Mononuclear cell (primary cell): ENCODE results near the gene VWCE. TPM values are rescaled to one million over a fixed set of nuclear protein-coding genes. Genes with fewer than 3 reads are reported as not detected.

Source experiments
- H3K27me3 ChIP-seq: 2 replicates; pipeline ENCODE4 v1.6.0; 2011; ENCODE audit warnings: low read length, control low read depth; ENCODE audit not compliant: insufficient read depth
- H3K4me1 ChIP-seq: 2 replicates; pipeline ENCODE4 v1.5.1; 2011; ENCODE audit warnings: mild to moderate bottlenecking, low read length, control low read depth; ENCODE audit not compliant: insufficient read depth
- H3K4me3 ChIP-seq: 2 replicates; pipeline ENCODE4 v1.5.1; 2011; ENCODE audit warnings: mild to moderate bottlenecking, low read length, moderate library complexity
- H3K9me3 ChIP-seq: 2 replicates; pipeline ENCODE4 v1.5.1; 2011; ENCODE audit warnings: low read depth, mild to moderate bottlenecking, control low read depth, low read length
- total RNA-seq: library from RNA; depleted of rRNA; stranded (reverse); fragments of >200 nt; gene quantifications from one replicate; pipeline ENCODE4 v1.2.3, GENCODE V29; 2012

VWCE gene
- total RNA-seq, 1 donor, result 0.52 TPM

DNA sequence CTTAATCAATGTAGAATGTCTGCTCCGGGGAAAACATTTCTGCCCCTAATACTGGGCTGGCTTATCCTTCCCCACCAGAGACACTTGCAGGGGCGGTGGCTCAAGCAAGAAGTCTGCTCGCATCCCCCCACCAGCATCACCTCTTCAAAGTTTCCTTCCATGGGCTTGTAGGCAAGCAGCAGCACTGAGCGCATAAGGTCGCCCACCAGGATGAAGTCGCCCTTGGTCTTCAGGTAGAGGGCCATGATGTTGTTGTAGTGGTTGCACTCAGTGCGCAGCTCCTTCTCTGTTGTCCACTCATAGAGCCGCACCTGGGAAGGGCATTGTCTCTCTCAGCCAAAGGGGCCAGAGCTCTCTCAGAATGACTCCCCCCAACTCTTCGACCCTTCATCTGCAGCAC lies 8.6 kb upstream of the VWCE start:
- Histone ChIP-seq H3K27me3 (no peaks in the 10 kb centered on the region), H3K4me1 (no peaks in the 10 kb centered on the region), H3K4me3 (no peak overlapping the region), H3K9me3 (no peaks in the 10 kb centered on the region)

DNA sequence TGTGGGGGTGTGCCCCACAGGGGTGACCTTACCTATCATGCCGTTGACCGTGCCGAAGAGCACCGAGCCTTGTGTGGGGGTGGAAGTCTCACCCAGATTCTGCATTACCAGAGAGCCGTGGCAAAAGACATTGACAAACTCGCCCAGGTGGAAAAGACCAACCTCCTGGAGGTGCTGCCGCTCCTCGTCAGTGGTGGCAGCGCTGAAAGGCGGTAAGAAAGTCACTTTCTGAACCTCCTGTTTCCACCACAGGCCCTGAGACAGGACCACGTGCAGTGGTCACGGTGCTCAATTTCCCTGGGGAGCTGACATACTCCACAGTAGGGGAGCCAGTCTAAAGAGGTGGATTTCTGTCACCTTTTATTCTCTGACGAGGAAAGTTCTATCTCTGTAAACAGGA lies 7.4 kb upstream of the VWCE start:
- no peaks in the 10 kb centered on the region for H3K4me1 ChIP-seq
- H3K4me3 ChIP-seq, result no peak overlapping the region
- no peaks in the 10 kb centered on the region for H3K27me3 ChIP-seq
- H3K9me3 ChIP-seq, result no peaks in the 10 kb centered on the region

DNA sequence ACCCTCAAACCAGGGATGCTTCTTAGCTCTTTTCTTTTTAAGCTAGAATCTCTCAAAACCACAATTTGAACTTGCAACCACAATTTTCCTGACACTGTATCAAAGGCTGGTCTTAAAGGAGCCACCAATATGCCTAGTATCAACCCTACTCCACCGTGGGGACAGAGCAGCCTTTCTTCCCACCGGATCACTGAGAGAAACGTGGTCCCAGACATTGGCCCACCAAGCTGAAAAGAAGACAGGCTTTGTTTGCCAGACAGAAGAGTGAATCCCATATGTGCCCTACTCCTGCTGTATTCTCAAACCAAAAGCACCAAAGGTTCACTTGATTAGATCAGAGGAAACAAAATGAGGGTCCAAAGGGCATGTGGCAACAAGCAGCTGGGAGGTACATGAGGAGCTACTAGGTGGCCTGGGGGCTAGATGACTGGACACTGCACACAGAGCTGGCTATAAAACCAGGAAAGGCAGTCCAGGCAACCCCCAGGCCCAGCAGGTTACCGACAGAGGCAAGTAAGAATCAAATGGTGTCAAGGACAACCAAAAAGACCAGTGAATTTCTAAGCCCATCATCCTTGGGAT lies 3.6 kb upstream of the VWCE start:
- peaks cover 20% of the 10 kb centered on the region for H3K4me1 ChIP-seq
- H3K4me3 ChIP-seq, result no peak overlapping the region
- no peaks in the 10 kb centered on the region for H3K9me3 ChIP-seq
- H3K27me3 ChIP-seq, result peaks cover 13% of the 10 kb centered on the region

DNA sequence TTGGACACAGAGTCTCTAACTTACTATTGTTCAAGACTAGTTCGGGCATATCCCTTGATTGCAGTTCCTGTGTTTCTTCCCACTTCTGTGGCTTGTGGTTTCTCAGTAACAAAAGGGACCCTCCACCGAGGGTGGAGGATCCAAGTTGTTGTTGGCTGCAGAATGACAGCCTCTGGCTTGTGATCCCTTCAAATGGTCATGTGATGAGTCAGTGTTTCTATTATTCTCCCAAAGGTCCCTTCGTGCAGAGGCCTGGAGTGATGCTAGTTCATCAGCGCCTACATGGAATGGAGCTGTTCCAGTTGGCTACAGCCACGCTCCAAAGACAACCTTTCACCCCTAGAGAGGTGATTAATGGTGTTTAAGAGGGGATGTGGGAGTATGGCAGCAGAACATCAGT lies 2.6 kb upstream of the VWCE start:
- Histone ChIP-seq H3K4me3 (no peak overlapping the region), H3K4me1 (peaks cover 24% of the 10 kb centered on the region), H3K9me3 (no peaks in the 10 kb centered on the region), H3K27me3 (peaks cover 18% of the 10 kb centered on the region)

DNA sequence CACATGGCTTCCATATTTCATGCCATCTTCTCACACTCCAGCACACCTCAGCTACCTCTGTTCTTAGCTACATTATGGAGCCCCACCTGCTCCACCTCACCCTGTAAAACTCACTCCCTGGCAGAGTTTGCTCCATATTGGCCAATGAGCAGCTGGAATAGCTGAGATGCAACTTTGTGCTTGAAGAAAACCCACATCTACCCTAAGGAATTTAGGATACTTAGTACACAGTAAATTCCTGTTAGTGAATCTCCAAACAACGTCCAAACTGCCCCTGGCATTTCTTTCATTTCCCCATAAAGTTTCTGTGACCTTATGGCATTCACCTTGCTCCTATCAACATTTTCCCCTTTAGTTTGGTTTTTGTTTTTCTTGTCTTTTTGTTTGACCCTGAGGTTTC lies 2.2 kb upstream of the VWCE start:
- no peaks in the 10 kb centered on the region for H3K9me3 ChIP-seq
- peaks cover 18% of the 10 kb centered on the region for H3K27me3 ChIP-seq
- H3K4me1 ChIP-seq, result peaks cover 24% of the 10 kb centered on the region
- no peak overlapping the region for H3K4me3 ChIP-seq

DNA sequence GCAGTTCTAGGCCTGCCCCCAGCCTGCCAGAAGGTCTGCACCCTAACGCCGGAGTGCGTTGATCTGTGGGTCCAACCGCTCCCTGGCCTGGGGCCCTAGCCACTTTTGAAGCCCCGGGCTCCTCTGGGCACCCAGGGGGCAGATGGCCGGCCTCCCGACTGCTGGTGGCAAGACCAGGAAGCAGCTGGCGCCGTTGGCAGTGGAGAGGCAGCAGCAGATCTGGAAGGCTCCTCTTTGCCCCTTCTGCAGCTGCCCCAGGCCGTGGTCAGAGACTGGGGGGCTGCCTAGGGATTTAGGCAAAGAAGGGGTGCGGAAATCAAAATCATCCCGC lies 445 bp upstream of the VWCE start:
- peaks cover 24% of the 10 kb centered on the region for H3K4me1 ChIP-seq
- H3K4me3 ChIP-seq, result no peak overlapping the region
- H3K27me3 ChIP-seq, result peaks cover 18% of the 10 kb centered on the region
- H3K9me3 ChIP-seq, result no peaks in the 10 kb centered on the region

DNA sequence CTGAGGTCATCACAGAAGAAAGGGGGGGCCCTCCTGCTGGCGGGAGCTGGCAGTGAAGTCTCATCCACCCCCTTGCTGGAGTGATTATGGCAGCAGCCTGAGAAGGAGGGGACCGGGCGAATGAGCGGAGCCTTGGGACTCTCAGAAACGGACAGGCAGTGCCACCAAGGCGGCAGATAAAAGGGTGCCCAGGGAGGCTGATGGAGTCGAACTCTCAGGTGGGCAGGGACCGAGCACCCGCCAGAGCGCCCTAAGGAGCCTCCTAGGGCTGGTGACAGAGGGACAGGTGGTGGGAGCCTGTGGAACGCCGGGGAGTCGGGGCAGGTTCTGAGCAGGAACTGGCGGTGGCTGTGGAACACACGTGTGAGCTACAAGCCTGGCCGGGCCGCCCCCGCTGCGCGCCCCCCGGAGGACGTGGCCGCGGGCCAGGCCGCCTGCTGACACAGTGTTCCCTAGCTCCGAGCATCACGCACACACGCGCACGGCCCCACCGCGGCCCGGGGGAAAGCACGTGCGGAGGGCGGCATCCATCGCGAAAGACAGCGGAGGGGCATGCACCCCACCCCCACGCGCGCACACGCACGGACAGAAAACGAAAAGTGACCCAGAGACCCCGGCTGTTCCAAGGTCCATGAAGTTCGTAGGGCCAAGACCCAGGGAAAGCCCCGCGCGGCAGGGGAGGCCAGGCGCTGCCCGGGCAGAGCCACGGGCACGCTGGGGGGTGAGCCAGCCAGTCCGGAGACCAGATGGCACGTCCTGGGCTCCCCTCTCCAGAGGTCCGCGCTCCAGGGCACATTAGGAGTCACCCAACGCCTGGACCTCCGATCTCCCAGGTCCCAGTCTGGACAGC lies 1.0 kb downstream of the VWCE start:
- no peaks in the 10 kb centered on the region for H3K9me3 ChIP-seq
- no peak overlapping the region for H3K4me3 ChIP-seq

DNA sequence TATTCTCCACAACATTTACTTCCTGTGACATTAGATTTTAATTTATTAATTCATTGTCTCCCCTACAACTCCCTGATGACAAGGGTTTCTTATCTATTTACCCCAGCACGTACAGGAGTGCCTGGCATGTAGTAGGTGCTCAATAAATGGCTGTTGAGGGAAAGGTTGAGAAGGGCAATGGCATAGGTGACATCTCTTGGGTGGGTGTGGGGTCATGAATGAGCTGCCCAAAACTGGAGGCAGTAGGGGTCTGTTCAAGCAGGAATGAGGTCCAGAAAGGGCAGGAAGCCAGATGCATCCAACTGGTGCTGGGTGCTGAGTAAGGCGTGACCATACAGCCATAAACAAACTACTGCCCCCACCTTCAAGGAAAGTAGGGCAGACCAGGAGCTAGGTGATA lies 2.8 kb downstream of the VWCE start:
- no peaks in the 10 kb centered on the region for H3K9me3 ChIP-seq
- no peak overlapping the region for H3K4me3 ChIP-seq
- H3K27me3 ChIP-seq, result peaks cover 18% of the 10 kb centered on the region
- peaks cover 24% of the 10 kb centered on the region for H3K4me1 ChIP-seq

More for the DNA sequence above, 1.0 kb downstream of the VWCE start:
- peaks cover 18% of the 10 kb centered on the region for H3K27me3 ChIP-seq
- peaks cover 24% of the 10 kb centered on the region for H3K4me1 ChIP-seq

DNA sequence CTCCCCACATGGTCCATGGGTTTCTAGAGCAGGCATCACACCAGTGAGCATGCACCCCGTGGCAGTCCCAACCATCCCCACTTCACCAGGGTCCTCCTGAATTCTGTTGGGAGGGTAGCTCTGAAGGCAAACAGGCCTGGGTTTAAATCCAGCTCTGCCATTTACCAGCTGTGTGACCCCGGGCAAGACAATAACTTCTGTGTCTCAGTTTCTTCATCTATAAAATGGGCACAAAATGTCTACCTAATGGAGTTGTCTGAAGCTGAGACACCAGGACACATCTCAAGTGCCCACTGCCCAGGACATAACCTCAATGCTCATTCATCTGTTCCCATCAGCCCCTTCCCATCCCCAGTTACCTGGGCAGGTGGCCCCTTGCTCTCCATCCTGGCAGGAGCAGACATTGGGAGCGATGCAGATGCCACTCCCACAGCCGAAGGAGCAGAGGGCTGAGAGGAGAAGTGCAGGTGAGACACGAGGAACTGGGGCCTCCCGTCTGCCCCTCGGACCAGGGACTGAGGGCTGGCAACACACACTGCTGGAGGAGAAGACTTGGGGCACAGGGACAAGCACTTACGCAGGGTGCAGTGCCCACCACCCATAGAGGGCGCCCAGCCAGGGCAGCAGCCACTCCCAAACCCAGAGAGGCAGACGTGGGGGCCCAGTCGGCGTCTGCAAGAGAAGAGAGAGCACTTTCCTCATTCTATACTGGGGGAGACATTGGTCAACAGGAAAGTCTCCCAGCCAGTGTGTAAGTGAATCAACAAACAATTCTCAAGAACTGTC lies 4.0 kb downstream of the VWCE start:
- no peaks in the 10 kb centered on the region for H3K9me3 ChIP-seq

DNA sequence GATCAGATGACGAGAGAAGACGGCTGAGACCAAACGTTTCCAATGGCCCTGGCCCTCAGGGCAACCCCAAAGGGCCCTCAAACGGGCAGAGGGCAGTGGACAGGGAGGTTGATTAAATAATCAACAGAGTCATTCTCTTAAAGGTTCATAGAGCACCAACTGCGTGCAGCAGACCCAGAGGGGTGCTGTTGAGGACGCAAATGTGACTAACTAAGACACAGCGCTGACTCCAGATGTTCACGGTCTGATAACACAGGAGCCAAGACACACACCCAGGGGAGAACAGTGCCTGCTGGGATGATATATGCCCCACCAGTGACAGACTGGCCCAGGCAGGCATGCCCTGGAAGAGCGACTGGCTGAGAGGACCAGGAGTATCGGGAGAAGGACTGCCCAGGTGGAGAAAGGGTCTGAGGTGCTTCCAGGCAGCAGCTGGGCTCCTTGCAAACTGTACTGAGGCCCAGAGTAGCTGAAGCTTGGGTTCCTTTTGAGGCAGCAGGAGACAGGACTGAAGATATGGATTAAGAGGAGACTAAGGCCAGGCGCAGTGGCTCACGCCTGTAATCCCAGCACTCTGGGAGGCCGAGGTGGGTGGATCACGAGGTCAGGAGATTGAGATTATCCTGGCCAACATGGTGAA lies 7.7 kb downstream of the VWCE start:
- no peak overlapping the region for H3K4me3 ChIP-seq
- H3K27me3 ChIP-seq, result no peaks in the 10 kb centered on the region
- H3K9me3 ChIP-seq, result no peaks in the 10 kb centered on the region
- no peaks in the 10 kb centered on the region for H3K4me1 ChIP-seq

More for the DNA sequence above, 4.0 kb downstream of the VWCE start:
- Histone ChIP-seq H3K4me3 (no peak overlapping the region), H3K27me3 (peaks cover 18% of the 10 kb centered on the region), H3K4me1 (peaks cover 24% of the 10 kb centered on the region)

DNA sequence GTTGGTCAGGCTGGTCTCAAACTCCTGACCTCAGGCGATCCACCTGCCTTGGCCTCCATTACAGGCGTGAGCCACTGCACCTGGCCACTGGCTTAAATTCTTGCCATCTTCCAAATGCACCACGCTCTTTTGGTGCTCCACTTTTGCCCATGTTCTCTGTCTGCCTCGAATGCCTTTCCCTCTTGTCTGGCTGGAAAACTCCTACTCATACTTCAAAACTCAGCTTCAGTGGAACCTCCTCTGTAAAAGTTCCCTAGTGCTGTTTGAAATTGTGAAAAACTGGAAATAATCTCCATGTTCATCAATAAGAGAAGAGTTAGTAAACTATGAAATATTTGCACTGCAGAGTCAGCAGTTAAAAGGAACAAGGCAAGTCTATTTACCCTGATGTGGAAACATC lies 11.5 kb downstream of the VWCE start:
- Histone ChIP-seq H3K27me3 (no peaks in the 10 kb centered on the region), H3K4me3 (no peak overlapping the region), H3K4me1 (no peaks in the 10 kb centered on the region), H3K9me3 (no peaks in the 10 kb centered on the region)

DNA sequence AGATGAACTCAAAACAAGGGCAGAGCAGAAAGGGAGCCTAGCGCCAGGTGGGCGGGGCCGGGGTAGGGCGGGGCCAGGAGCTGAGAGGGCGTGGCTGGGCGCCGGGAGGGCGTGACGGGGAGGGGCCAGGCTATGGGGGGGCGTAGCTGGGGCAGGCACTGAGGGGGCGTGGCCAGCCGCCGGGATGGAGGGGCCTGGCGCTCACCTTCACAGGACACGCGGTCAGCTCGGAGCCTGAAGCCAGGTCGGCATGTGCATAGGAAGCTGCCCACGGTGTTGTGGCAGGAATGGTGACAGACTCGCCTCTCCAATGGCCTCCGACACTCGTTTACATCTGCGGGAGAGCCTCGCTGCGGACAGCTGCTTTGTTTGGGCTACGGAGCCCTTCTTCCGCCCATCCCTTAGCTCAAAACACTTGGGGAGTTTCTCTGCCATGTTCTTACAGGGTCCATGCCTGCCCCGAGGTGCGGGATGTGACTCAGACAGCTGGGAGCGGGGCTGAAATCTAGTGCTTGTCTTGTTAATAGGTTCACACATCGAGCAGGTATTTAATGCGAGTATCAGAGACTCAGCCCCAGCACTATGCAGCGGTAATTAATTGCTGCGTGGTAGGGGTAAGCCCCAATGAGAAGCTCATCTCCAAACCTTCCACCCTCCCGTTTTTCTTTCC lies 13.4 kb downstream of the VWCE start:
- no peaks in the 10 kb centered on the region for H3K9me3 ChIP-seq
- no peaks in the 10 kb centered on the region for H3K4me1 ChIP-seq
- no peak overlapping the region for H3K4me3 ChIP-seq
- H3K27me3 ChIP-seq, result no peaks in the 10 kb centered on the region

DNA sequence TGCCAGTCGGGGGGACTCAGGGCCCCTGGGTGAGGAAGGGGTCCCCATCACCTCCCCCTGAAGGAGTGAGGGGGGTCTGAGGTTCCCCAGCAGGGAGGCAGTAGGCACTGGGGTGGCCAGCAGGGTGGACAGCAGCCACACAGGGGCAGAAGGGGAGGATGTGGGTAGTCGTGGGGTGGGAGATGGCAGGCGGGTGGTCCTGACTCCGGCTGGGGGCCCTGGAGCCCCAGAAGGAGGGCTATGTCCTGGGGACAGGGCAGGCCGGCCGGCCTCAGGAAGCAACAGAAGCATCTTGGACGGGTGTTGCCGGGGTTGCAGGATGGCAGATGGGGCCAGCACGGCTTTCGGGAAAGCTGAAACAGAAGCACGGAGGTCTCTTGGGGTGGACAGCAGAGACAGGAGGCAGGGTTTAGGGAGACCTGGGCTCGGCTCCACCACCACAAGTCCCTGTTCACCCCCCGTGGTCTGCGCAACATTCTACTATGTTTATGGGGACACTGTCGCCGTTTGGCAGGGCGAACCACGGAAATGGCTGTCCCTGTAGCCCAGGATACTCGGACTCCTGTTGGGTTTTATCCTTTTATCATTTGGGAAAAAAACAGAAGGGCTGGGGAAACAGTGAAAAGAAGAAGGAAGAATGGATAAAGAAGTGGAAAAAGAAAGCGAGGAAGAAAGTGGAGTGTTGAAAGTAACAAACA lies 14.1 kb downstream of the VWCE start:
- H3K4me1 ChIP-seq, result no peaks in the 10 kb centered on the region
- H3K4me3 ChIP-seq, result no peak overlapping the region
- no peaks in the 10 kb centered on the region for H3K27me3 ChIP-seq
- no peaks in the 10 kb centered on the region for H3K9me3 ChIP-seq

DNA sequence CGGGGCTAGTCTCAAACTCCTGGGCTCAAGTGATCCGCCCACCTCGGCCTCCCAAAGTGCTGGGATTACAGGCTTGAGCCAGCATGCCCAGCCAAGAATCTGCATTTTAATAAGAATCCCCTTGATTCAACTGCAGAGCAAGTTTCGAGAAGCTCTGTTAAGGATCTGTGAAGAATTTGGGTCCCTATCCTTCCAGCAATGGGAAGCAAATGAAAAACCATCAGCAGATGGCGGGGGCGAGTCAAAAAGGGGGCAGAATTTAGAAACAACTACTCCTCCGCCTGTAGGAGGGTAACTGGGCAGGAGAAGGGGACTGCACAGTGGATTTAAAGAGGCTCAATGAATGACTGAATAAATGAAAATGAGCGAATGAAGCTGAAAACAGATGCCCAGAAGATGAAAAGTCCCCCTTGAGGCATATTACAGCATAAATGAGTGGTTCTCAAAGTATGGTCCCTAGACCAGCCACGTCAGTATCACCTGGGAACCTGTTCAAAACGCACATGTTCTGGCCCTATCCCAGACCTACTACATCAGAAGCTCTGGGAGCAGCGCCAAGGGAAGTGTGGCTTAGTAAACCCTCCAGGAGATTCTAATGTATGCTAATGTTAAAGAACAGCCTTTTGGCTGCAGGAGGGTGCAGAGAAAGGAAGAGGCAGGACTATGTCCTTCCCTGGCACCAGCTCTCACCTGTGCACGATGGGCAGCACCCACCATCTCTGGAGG lies 15.0 kb downstream of the VWCE start:
- no peak overlapping the region for H3K4me3 ChIP-seq
- H3K4me1 ChIP-seq, result no peaks in the 10 kb centered on the region
- no peaks in the 10 kb centered on the region for H3K9me3 ChIP-seq
- H3K27me3 ChIP-seq, result no peaks in the 10 kb centered on the region
